Peyer's patch (tissue), 4 donors: ENCODE measurements around the gene MSI2. TPM values are rescaled to one million over a fixed set of nuclear protein-coding genes. Genes with fewer than 3 reads are reported as not detected.
A peak's percentile ranks its signal among the peaks of the same experiment; 100 is the strongest.

Experiments
- DNase-seq, 3 donors: peaks; one replicate each; pipeline ENCODE4 v3.0.0-alpha.2; 2017 to 2019
- H3K27ac ChIP-seq, 4 donors: fragments of 200-600 bp; sonication (generic); one replicate each; pipeline ENCODE4 v1.5.1; 2016 to 2019
- H3K27me3 ChIP-seq, 2 donors: fragments of 200-600 bp; sonication (generic); one replicate each; pipeline ENCODE4 v1.5.1; 2019
- H3K36me3 ChIP-seq, 3 donors: fragments of 200-600 bp; sonication (generic); one replicate each; pipeline ENCODE4 v1.5.1; 2016 to 2019
- H3K4me1 ChIP-seq, 4 donors: fragments of 200-600 bp; sonication (generic); one replicate each; pipeline ENCODE4 v1.5.1; 2016 to 2019
- H3K4me3 ChIP-seq, 4 donors: fragments of 200-600 bp; sonication (generic); 1 replicate in 3 of 4; 2 replicates in 1 of 4; pipeline ENCODE4 v1.5.1; 2016 to 2019; ENCODE audit warnings: mild to moderate bottlenecking in 1 of 4
- H3K9me3 ChIP-seq, 4 donors: fragments of 200-600 bp; sonication (generic); one replicate each; pipeline ENCODE4 v1.5.1; 2016 to 2019; ENCODE audit warnings: mild to moderate bottlenecking in 1 of 4
- CTCF ChIP-seq, 6 experiments: fragments of 450-650 bp in 4 of 6; fragments of 200-600 bp in 2 of 6; sonication (generic) in 1 of 6; IDR thresholded peaks; one replicate each; pipeline ENCODE4 v1.5.1; 2017 to 2019; ENCODE audit warnings: antibody characterized with exemption in 6 of 6, mild to moderate bottlenecking in 3 of 6, moderate library complexity in 1 of 6
- POLR2A ChIP-seq, 2 donors: fragments of 450-650 bp; IDR thresholded peaks; one replicate each; pipeline ENCODE4 v1.5.1; 2017; ENCODE audit warnings: antibody characterized with exemption in 2 of 2, mild to moderate bottlenecking in 2 of 2, moderate library complexity in 2 of 2
- total RNA-seq, 4 donors: library from RNA; depleted of rRNA; stranded (reverse); fragments of >200 nt; gene quantifications; one replicate each; pipeline ENCODE4 v1.1.0, GENCODE V29; 2016

MSI2 gene
- total RNA-seq, 4 donors from 2014 or later: 25.9 to 39.0 (median 29.2) TPM

- Histone ChIP-seq H3K27me3 (no peaks in the 10 kb centered on the region), H3K9me3 (no peaks in the 10 kb centered on the region), H3K36me3 (peaks cover 0 to 5% (median 0%) of the 10 kb centered on the region in 3 donors), H3K4me3 (no peak overlapping the region), H3K27ac (no peak overlapping the region), H3K4me1 (peaks cover 0 to 18% (median 3%) of the 10 kb centered on the region in 4 donors)
- no peak for DNase-seq
- TF ChIP-seq POLR2A (IDR thresholded peaks at IDR 0.05): no peak
- peak in 2 of 6 experiments; percentile 13 to 20 for TF ChIP-seq CTCF (IDR thresholded peaks at IDR 0.05)
Observed at GRCh38 chr17:57404073-57404472, 147.8 kb downstream of the MSI2 start.

- H3K9me3 ChIP-seq: no peaks in the 10 kb centered on the region
- peaks cover 0 to 18% (median 3%) of the 10 kb centered on the region in 4 donors for H3K4me1 ChIP-seq
- H3K36me3 ChIP-seq: peaks cover 0 to 5% (median 0%) of the 10 kb centered on the region in 3 donors
- no peak for DNase-seq
- TF ChIP-seq POLR2A (IDR thresholded peaks at IDR 0.05) (no peak), CTCF (IDR thresholded peaks at IDR 0.05) (no peak)
- H3K4me3 ChIP-seq: no peak overlapping the region
- no peak overlapping the region for H3K27ac ChIP-seq
- H3K27me3 ChIP-seq: no peaks in the 10 kb centered on the region
Observed at GRCh38 chr17:57404795-57405490, 148.6 kb downstream of the MSI2 start.

- TF ChIP-seq POLR2A (IDR thresholded peaks at IDR 0.05) (no peak), CTCF (IDR thresholded peaks at IDR 0.05) (no peak)
- H3K4me3 ChIP-seq: no peak overlapping the region
- no peak for DNase-seq
- no peaks in the 10 kb centered on the region for H3K9me3 ChIP-seq
- H3K4me1 ChIP-seq: peaks cover 0 to 18% (median 3%) of the 10 kb centered on the region in 4 donors
- no peak overlapping the region for H3K27ac ChIP-seq
- H3K36me3 ChIP-seq: peaks cover 0 to 5% (median 0%) of the 10 kb centered on the region in 3 donors
- H3K27me3 ChIP-seq: no peaks in the 10 kb centered on the region
Observed at GRCh38 chr17:57405491-57406072, 149.3 kb downstream of the MSI2 start.

GRCh38 chr17:57406131-57406980 lies 150.0 kb downstream of the MSI2 start:
- H3K9me3 ChIP-seq: no peaks in the 10 kb centered on the region
- H3K4me3 ChIP-seq: no peak overlapping the region
- no peaks in the 10 kb centered on the region for H3K27me3 ChIP-seq
- no peak for TF ChIP-seq CTCF (IDR thresholded peaks at IDR 0.05)
- TF ChIP-seq POLR2A (IDR thresholded peaks at IDR 0.05): no peak
- peaks cover 0 to 18% (median 3%) of the 10 kb centered on the region in 4 donors for H3K4me1 ChIP-seq
- no peak for DNase-seq
- H3K27ac ChIP-seq: no peak overlapping the region
- peaks cover 0 to 5% (median 0%) of the 10 kb centered on the region in 3 donors for H3K36me3 ChIP-seq

- Histone ChIP-seq H3K4me3 (no peak overlapping the region), H3K27me3 (no peaks in the 10 kb centered on the region), H3K9me3 (no peaks in the 10 kb centered on the region), H3K36me3 (peaks cover 0 to 5% (median 0%) of the 10 kb centered on the region in 3 donors), H3K27ac (no peak overlapping the region), H3K4me1 (peaks cover 0 to 18% (median 3%) of the 10 kb centered on the region in 4 donors)
- DNase-seq: no peak
- TF ChIP-seq CTCF (IDR thresholded peaks at IDR 0.05): no peak
- TF ChIP-seq POLR2A (IDR thresholded peaks at IDR 0.05): no peak
Observed at GRCh38 chr17:57406981-57407286, 150.6 kb downstream of the MSI2 start.
